Neuronal stem cell (in vitro differentiated cells): ENCODE data around the gene CD3D.
"Not testable (repeated sequence)": the region's sequence is repeated elsewhere in the genome, so short reads cannot be mapped to it uniquely, and the experiment has no call there.

Source experiments
- DNase-seq: peaks from one replicate; pipeline ENCODE4 v3.0.0-alpha.2; 2013; ENCODE audit warnings: low spot score
- H2AFZ ChIP-seq: one replicate; pipeline ENCODE4 v1.6.1; 2013; ENCODE audit warnings: mild to moderate bottlenecking, low read length, inconsistent platforms
- H2AK5ac ChIP-seq: 2 replicates; pipeline ENCODE4 v1.6.1; 2013; ENCODE audit warnings: low read depth, mild to moderate bottlenecking, inconsistent platforms, low read length, moderate library complexity, mixed read lengths
- H2BK120ac ChIP-seq: 2 replicates; pipeline ENCODE4 v1.6.1; 2013; ENCODE audit warnings: low read depth, mild to moderate bottlenecking, inconsistent platforms, low read length, moderate library complexity, mixed read lengths
- H2BK12ac ChIP-seq: one replicate; pipeline ENCODE4 v1.6.1; 2013; ENCODE audit warnings: low read length, inconsistent platforms
- H2BK15ac ChIP-seq: 2 replicates; pipeline ENCODE4 v1.6.1; 2013; ENCODE audit warnings: mild to moderate bottlenecking, low read length, inconsistent platforms, mixed read lengths
- H2BK5ac ChIP-seq: one replicate; pipeline ENCODE4 v1.6.1; 2013; ENCODE audit warnings: inconsistent platforms, mild to moderate bottlenecking, low read length, moderate library complexity
- H3K14ac ChIP-seq: one replicate; pipeline ENCODE4 v1.6.1; 2013; ENCODE audit warnings: low read length, inconsistent platforms
- H3K18ac ChIP-seq: 2 replicates; pipeline ENCODE4 v1.6.1; 2013; ENCODE audit warnings: low read length, inconsistent platforms
- H3K23ac ChIP-seq: 2 replicates; pipeline ENCODE4 v1.6.1; 2013; ENCODE audit warnings: low read depth, mild to moderate bottlenecking, mixed read lengths, low read length, inconsistent platforms; ENCODE audit not compliant: poor library complexity
- H3K27ac ChIP-seq: replicated peaks from 3 replicates; pipeline ENCODE4 v1.5.1; 2013; ENCODE audit warnings: low read length, inconsistent platforms
- H3K27me3 ChIP-seq, 3 experiments: 2 replicates each; pipeline ENCODE4 v1.6.1; 2013; ENCODE audit warnings: low read length in 3 of 3, mild to moderate bottlenecking in 2 of 3, inconsistent platforms in 1 of 3, low read depth in 1 of 3, mixed read lengths in 1 of 3, moderate library complexity in 1 of 3; ENCODE audit not compliant: control insufficient read depth in 3 of 3, insufficient read depth in 3 of 3
- H3K36me3 ChIP-seq, 2 donors: replicated peaks in 1 of 2; 2 replicates each; pipeline ENCODE4 v1.6.1; 2013; ENCODE audit warnings: low read length in 2 of 2; ENCODE audit not compliant: control insufficient read depth in 2 of 2, insufficient read depth in 2 of 2
- H3K4ac ChIP-seq: 2 replicates; pipeline ENCODE4 v1.6.1; 2013; ENCODE audit warnings: inconsistent platforms, mild to moderate bottlenecking, low read length, moderate library complexity
- H3K4me1 ChIP-seq, 2 donors: 1 replicate in 1 of 2; 2 replicates in 1 of 2; pipeline ENCODE4 v1.6.1; 2013; ENCODE audit warnings: low read length in 2 of 2, low read depth in 1 of 2; ENCODE audit not compliant: control insufficient read depth in 2 of 2, insufficient read depth in 1 of 2
- H3K4me2 ChIP-seq: one replicate; pipeline ENCODE4 v1.6.1; 2013; ENCODE audit warnings: mild to moderate bottlenecking, low read length, inconsistent platforms; ENCODE audit not compliant: insufficient read depth, poor library complexity, severe bottlenecking
- H3K4me3 ChIP-seq, 2 donors: 2 replicates each; pipeline ENCODE4 v1.5.1; 2013; ENCODE audit warnings: low read length in 2 of 2, mild to moderate bottlenecking in 2 of 2, inconsistent platforms in 1 of 2, moderate library complexity in 1 of 2
- H3K79me1 ChIP-seq: one replicate; pipeline ENCODE4 v1.6.1; 2013; ENCODE audit warnings: low read depth, mild to moderate bottlenecking, inconsistent platforms, low read length, moderate library complexity
- H3K9ac ChIP-seq: one replicate; pipeline ENCODE4 v1.6.1; 2013; ENCODE audit warnings: mild to moderate bottlenecking, low read depth, low read length, inconsistent platforms; ENCODE audit not compliant: poor library complexity
- H3K9me3 ChIP-seq, 2 donors: replicated peaks in 1 of 2; 2 replicates each; pipeline versions ENCODE3 to v1.6.1; 2013; ENCODE audit warnings: low read length in 2 of 2, mild to moderate bottlenecking in 2 of 2, inconsistent platforms in 1 of 2, low read depth in 1 of 2, mixed read lengths in 1 of 2, moderate library complexity in 1 of 2; ENCODE audit not compliant: control insufficient read depth in 2 of 2, insufficient read depth in 1 of 2
- H4K8ac ChIP-seq: one replicate; pipeline ENCODE4 v1.6.1; 2013; ENCODE audit warnings: low read depth, mild to moderate bottlenecking, inconsistent platforms, low read length, moderate library complexity
- H4K91ac ChIP-seq: one replicate; pipeline ENCODE4 v1.6.1; 2013; ENCODE audit warnings: low read length, low read depth, mild to moderate bottlenecking, inconsistent platforms; ENCODE audit not compliant: poor library complexity
- WGBS, 2 donors: extraction: QIAGEN DNeasy Blood & Tissue Kit; methylation state at CpG; one replicate each; pipeline ENCODE4 v1.1.7; 2013; ENCODE audit warnings: missing lambda C conversion rate in 2 of 2, mixed read lengths in 1 of 2; ENCODE audit not compliant: insufficient read length in 2 of 2, insufficient replicate concordance in 1 of 2; ENCODE audit errors: extremely low coverage in 2 of 2; 5-methylcytosine and 5-hydroxymethylcytosine counted together

CD3D gene

GRCh38 chr11:118310781-118311485 is 31.6 kb downstream of the CD3D start:
- H3K9ac ChIP-seq = no peak overlapping the region
- no peak overlapping the region for H2BK15ac ChIP-seq
- no peak overlapping the region for H4K91ac ChIP-seq
- no peak overlapping the region for H3K14ac ChIP-seq
- peaks cover 0 to 10% of the 10 kb centered on the region in 2 donors for H3K4me1 ChIP-seq
- H3K23ac ChIP-seq = no peak overlapping the region
- H2BK5ac ChIP-seq = no peak overlapping the region
- WGBS, 2 donors = no CpG with 5 or more reads among the region's 3 CpGs
- H3K27me3 ChIP-seq = peaks cover 0 to 29% (median 0%) of the 10 kb centered on the region in 3 experiments
- H3K27ac ChIP-seq = no peak overlapping the region
- H3K79me1 ChIP-seq = no peaks in the 10 kb centered on the region
- no peak overlapping the region for H4K8ac ChIP-seq
- H2BK12ac ChIP-seq = no peak overlapping the region
- no peak overlapping the region for H2BK120ac ChIP-seq
- no peak overlapping the region for H3K4me2 ChIP-seq
- no peaks in the 10 kb centered on the region for H3K9me3 ChIP-seq
- no peak overlapping the region for H3K18ac ChIP-seq
- H3K36me3 ChIP-seq = no peaks in the 10 kb centered on the region
- no peak overlapping the region for H2AK5ac ChIP-seq
- H2AFZ ChIP-seq = no peak overlapping the region
- no peak for DNase-seq
- H3K4me3 ChIP-seq = no peak overlapping the region
- no peak overlapping the region for H3K4ac ChIP-seq

GRCh38 chr11:118310271-118310670 is 32.2 kb downstream of the CD3D start:
- no peaks in the 10 kb centered on the region for H3K79me1 ChIP-seq
- H4K8ac ChIP-seq = no peak overlapping the region
- H2BK5ac ChIP-seq = no peak overlapping the region
- no peak overlapping the region for H2AK5ac ChIP-seq
- H2BK15ac ChIP-seq = no peak overlapping the region
- no peak overlapping the region for H2BK12ac ChIP-seq
- no peak overlapping the region for H4K91ac ChIP-seq
- no peak overlapping the region for H3K23ac ChIP-seq
- no CpG with 5 or more reads among the region's 3 CpGs for whole genome bisulfite sequencing, 2 donors
- H3K4ac ChIP-seq = no peak overlapping the region
- no peak overlapping the region for H2AFZ ChIP-seq
- no peak overlapping the region for H3K14ac ChIP-seq
- H3K4me1 ChIP-seq = peaks cover 0 to 5% of the 10 kb centered on the region in 2 donors
- H3K18ac ChIP-seq = no peak overlapping the region
- no peak overlapping the region for H2BK120ac ChIP-seq
- H3K27me3 ChIP-seq = peaks cover 0 to 32% (median 0%) of the 10 kb centered on the region in 3 experiments
- no peak for DNase-seq
- no peak overlapping the region for H3K9ac ChIP-seq
- H3K9me3 ChIP-seq = no peaks in the 10 kb centered on the region
- no peaks in the 10 kb centered on the region for H3K36me3 ChIP-seq
- no peak overlapping the region for H3K4me2 ChIP-seq
- H3K27ac ChIP-seq = no peak overlapping the region
- H3K4me3 ChIP-seq = no peak overlapping the region

- H3K27me3 ChIP-seq = peaks cover 0 to 42% (median 0%) of the 10 kb centered on the region in 3 experiments
- not testable (repeated sequence) for H3K9me3 ChIP-seq, H4K91ac ChIP-seq, H3K4me3 ChIP-seq, H3K4ac ChIP-seq, H3K18ac ChIP-seq, H3K9ac ChIP-seq, H2AK5ac ChIP-seq, H2BK15ac ChIP-seq, H3K36me3 ChIP-seq, H4K8ac ChIP-seq, H3K23ac ChIP-seq, H2AFZ ChIP-seq, H2BK120ac ChIP-seq, H3K27ac ChIP-seq, DNase-seq, H3K4me1 ChIP-seq, H3K79me1 ChIP-seq, H2BK5ac ChIP-seq, H3K14ac ChIP-seq, H2BK12ac ChIP-seq, H3K4me2 ChIP-seq
- no CpG with 5 or more reads among the region's 5 CpGs for WGBS, 2 donors
Measured at GRCh38 chr11:118308995-118309528, 33.4 kb downstream of the CD3D start.

- WGBS, 2 donors = no CpG with 5 or more reads among the region's 2 CpGs
- no peak overlapping the region for H2AFZ ChIP-seq
Measured at GRCh38 chr11:118306556-118306955, 35.9 kb downstream of the CD3D start.

More at GRCh38 chr11:118306556-118306955, 35.9 kb downstream of the CD3D start:
- H2BK12ac ChIP-seq = no peak overlapping the region
- H3K9me3 ChIP-seq = no peaks in the 10 kb centered on the region
- H3K4ac ChIP-seq = no peak overlapping the region
- no peak overlapping the region for H3K9ac ChIP-seq
- no peak overlapping the region for H2AK5ac ChIP-seq
- H3K4me1 ChIP-seq = no peaks in the 10 kb centered on the region
- DNase-seq = no peak
- no peaks in the 10 kb centered on the region for H3K36me3 ChIP-seq
- H3K79me1 ChIP-seq = no peaks in the 10 kb centered on the region
- peaks cover 0 to 40% (median 0%) of the 10 kb centered on the region in 3 experiments for H3K27me3 ChIP-seq
- no peak overlapping the region for H3K27ac ChIP-seq
- no peak overlapping the region for H3K23ac ChIP-seq
- H4K91ac ChIP-seq = no peak overlapping the region
- no peak overlapping the region for H3K4me2 ChIP-seq
- no peak overlapping the region for H4K8ac ChIP-seq
- H3K18ac ChIP-seq = no peak overlapping the region
- H2BK5ac ChIP-seq = no peak overlapping the region
- H2BK15ac ChIP-seq = no peak overlapping the region
- no peak overlapping the region for H3K14ac ChIP-seq
- H3K4me3 ChIP-seq = no peak overlapping the region
- H2BK120ac ChIP-seq = no peak overlapping the region
